Endodermal cell (in vitro differentiated cells): Measurements from ENCODE around the gene MUC3A. TPM values are rescaled to one million over a fixed set of nuclear protein-coding genes. Genes with fewer than 3 reads are reported as not detected.

Source experiments
- DNase-seq: peaks from one replicate; pipeline ENCODE4 v3.0.0-alpha.2; 2017
- H3K27ac ChIP-seq: 2 replicates; pipeline ENCODE4 v1.5.1; 2013; ENCODE audit warnings: mild to moderate bottlenecking, low read depth, low read length, moderate library complexity
- H3K27me3 ChIP-seq: 2 replicates; pipeline ENCODE4 v1.6.1; 2013; ENCODE audit warnings: mild to moderate bottlenecking, low read length, moderate library complexity; ENCODE audit not compliant: insufficient read depth, control insufficient read depth, poor library complexity, severe bottlenecking
- H3K36me3 ChIP-seq: 2 replicates; pipeline ENCODE4 v1.7.0; 2013; ENCODE audit warnings: mild to moderate bottlenecking, low read length, moderate library complexity; ENCODE audit not compliant: control insufficient read depth, insufficient read depth
- H3K4me1 ChIP-seq: one replicate; pipeline ENCODE4 v1.7.0; 2013; ENCODE audit warnings: low read length; ENCODE audit not compliant: control insufficient read depth, insufficient read depth
- H3K4me3 ChIP-seq: 2 replicates; pipeline ENCODE4 v1.5.1; 2013; ENCODE audit warnings: mild to moderate bottlenecking, low read length, moderate library complexity
- H3K9ac ChIP-seq: 2 replicates; pipeline ENCODE4 v1.6.1; 2013; ENCODE audit warnings: mild to moderate bottlenecking, low read length, moderate library complexity; ENCODE audit not compliant: poor library complexity, severe bottlenecking; ENCODE audit errors: extremely low read depth
- H3K9me3 ChIP-seq: 2 replicates; pipeline ENCODE4 v1.6.1; 2013; ENCODE audit warnings: mild to moderate bottlenecking, low read length, moderate library complexity; ENCODE audit not compliant: control insufficient read depth
- H3K27ac Mint-ChIP-seq: 2 replicates; pipeline ENCODE4 v1.8.0; 2020; ENCODE audit warnings: mixed read lengths
- H3K27me3 Mint-ChIP-seq: 2 replicates; pipeline ENCODE4 v1.8.0; 2021; ENCODE audit warnings: mild to moderate bottlenecking, mixed read lengths; ENCODE audit not compliant: insufficient read depth
- H3K36me3 Mint-ChIP-seq: 2 replicates; pipeline ENCODE4 v1.8.0; 2020; ENCODE audit warnings: low read depth, mixed read lengths
- H3K4me1 Mint-ChIP-seq: 2 replicates; pipeline ENCODE4 v1.8.0; 2020; ENCODE audit warnings: mixed read lengths
- H3K4me3 Mint-ChIP-seq: 2 replicates; pipeline ENCODE4 v1.8.0; 2020; ENCODE audit warnings: mild to moderate bottlenecking, moderate library complexity, mixed read lengths
- H3K9me3 Mint-ChIP-seq: 2 replicates; pipeline ENCODE4 v1.8.0; 2020; ENCODE audit warnings: mild to moderate bottlenecking, mixed read lengths
- WGBS, 2 experiments: methylation state at CpG; one replicate each; pipeline versions ENCODE4 v1.1.5 to v1.1.7; 2013; ENCODE audit warnings: missing lambda C conversion rate in 2 of 2, mixed read lengths in 1 of 2; ENCODE audit not compliant: insufficient coverage in 1 of 2, insufficient read length in 1 of 2; 5-methylcytosine and 5-hydroxymethylcytosine counted together
- total RNA-seq, 2 donors: library from RNA; stranded (reverse); fragmentation: NEBNext Ultra II Directional in 1 of 2; extraction: Animal tissue kit (Norgen Biotek cat#: 25700) in 1 of 2; gene quantifications; 2 replicates in 1 of 2; 3 replicates in 1 of 2; pipeline ENCODE4 v1.2.1, GENCODE V29; 2021
- TF ChIP-seq, protein P1 (sequence below): fragments of 200-600 bp; sonication (generic); conservative IDR thresholded peaks from 2 replicates; pipeline ENCODE4 v1.5.0; 2021; ENCODE audit warnings: antibody characterized with exemption, mild to moderate bottlenecking

The MUC3A gene
- total RNA-seq, 2 donors from 2014 or later, result 7.7 to 24.1 TPM

DNA sequence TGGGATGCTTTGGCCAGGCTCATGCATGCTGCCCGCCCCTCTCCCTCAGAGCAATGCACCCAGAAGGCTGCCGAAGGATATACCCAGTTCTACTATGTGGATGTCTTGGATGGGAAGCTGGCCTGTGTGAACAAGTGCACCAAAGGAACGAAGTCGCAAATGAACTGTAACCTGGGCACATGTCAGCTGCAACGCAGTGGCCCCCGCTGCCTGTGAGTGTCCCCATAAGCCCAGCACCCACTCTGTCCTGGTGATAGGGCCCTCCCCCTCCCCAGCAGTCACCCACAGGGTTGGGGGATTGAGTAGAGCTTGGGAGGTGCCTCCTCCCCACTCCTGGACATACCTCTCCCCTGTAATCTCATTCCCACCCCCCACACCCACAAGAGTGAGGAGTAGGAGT, 63.6 kb downstream of the MUC3A start:
- H3K4me3 Mint-ChIP-seq, result no peak overlapping the region
- no peaks in the 10 kb centered on the region for H3K9me3 Mint-ChIP-seq
- no peaks in the 10 kb centered on the region for H3K9me3 ChIP-seq
- H3K4me1 Mint-ChIP-seq, result peaks cover 7% of the 10 kb centered on the region
- H3K36me3 Mint-ChIP-seq, result peaks cover 13% of the 10 kb centered on the region
- DNase-seq, result no peak
- no peak overlapping the region for H3K27ac ChIP-seq
- no peaks in the 10 kb centered on the region for H3K36me3 ChIP-seq
- H3K4me1 ChIP-seq, result no peaks in the 10 kb centered on the region
- no peak overlapping the region for H3K9ac ChIP-seq
- TF ChIP-seq, protein P1, sequence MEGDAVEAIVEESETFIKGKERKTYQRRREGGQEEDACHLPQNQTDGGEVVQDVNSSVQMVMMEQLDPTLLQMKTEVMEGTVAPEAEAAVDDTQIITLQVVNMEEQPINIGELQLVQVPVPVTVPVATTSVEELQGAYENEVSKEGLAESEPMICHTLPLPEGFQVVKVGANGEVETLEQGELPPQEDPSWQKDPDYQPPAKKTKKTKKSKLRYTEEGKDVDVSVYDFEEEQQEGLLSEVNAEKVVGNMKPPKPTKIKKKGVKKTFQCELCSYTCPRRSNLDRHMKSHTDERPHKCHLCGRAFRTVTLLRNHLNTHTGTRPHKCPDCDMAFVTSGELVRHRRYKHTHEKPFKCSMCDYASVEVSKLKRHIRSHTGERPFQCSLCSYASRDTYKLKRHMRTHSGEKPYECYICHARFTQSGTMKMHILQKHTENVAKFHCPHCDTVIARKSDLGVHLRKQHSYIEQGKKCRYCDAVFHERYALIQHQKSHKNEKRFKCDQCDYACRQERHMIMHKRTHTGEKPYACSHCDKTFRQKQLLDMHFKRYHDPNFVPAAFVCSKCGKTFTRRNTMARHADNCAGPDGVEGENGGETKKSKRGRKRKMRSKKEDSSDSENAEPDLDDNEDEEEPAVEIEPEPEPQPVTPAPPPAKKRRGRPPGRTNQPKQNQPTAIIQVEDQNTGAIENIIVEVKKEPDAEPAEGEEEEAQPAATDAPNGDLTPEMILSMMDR, result no peak
- H3K27me3 Mint-ChIP-seq, result peaks cover 9% of the 10 kb centered on the region
- H3K27ac Mint-ChIP-seq, result no peak overlapping the region
- H3K27me3 ChIP-seq, result peaks cover 5% of the 10 kb centered on the region
- WGBS, 2 experiments, result 92 to 100% methylated on average over 2 to 6 of the region's 6 CpGs
- H3K4me3 ChIP-seq, result no peak overlapping the region

GRCh38 chr7:101015626-101016025, 66.3 kb downstream of the MUC3A start:
- TF ChIP-seq, protein P1, result no peak
- H3K36me3 ChIP-seq, result no peaks in the 10 kb centered on the region
- peak overlapping the region; percentile 64 for H3K4me3 Mint-ChIP-seq
- peaks cover 3% of the 10 kb centered on the region for H3K4me1 Mint-ChIP-seq
- H3K27me3 Mint-ChIP-seq, result peaks cover 10% of the 10 kb centered on the region
- WGBS, 2 experiments, result 84 to 86% methylated on average over 7 to 8 of the region's 8 CpGs
- H3K36me3 Mint-ChIP-seq, result peaks cover 11% of the 10 kb centered on the region
- H3K9me3 Mint-ChIP-seq, result no peaks in the 10 kb centered on the region
- H3K9me3 ChIP-seq, result no peaks in the 10 kb centered on the region
- no peak overlapping the region for H3K4me3 ChIP-seq
- no peaks in the 10 kb centered on the region for H3K4me1 ChIP-seq
- H3K27ac Mint-ChIP-seq, result no peak overlapping the region
- peaks cover 5% of the 10 kb centered on the region for H3K27me3 ChIP-seq
- no peak overlapping the region for H3K9ac ChIP-seq
- no peak for DNase-seq
- no peak overlapping the region for H3K27ac ChIP-seq

DNA sequence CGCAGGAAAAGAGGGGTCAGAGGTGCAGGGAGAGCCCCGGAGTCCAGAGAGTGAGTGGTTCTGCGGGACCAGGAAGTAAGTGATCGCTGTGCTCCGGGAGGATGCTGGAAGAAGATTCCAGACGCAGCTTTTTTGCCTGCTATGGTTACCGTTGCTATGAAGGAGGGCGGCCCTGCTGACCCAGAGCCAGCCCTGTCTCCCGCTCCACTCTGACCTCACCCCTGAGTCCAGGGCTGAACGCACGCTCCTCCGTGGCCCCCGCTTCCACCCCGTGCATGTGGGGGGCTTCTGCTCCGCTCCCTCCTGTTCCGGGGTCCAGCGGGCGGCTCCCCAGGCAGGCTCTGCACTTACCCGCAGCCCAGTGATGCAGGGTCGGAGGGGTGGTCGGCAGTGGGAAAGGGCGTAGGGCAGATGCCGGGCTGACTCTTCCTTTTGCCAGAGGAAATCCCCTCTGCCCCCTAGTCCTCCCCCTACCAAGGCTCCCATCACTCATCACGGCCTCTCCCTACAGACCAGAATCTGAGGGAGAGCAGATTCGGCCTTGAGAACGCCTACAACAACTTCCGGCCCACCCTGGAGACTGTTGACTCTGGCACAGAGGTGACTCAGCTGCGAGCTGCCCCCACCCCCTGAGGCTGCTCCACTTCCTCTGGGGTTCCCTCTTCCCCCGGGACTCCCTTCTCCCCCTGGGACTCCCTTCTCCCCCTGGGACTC, 67.9 kb downstream of the MUC3A start:
- H3K27me3 ChIP-seq, result peaks cover 5% of the 10 kb centered on the region
- H3K4me3 Mint-ChIP-seq, result peak overlapping the region; percentile 64
- H3K9ac ChIP-seq, result peak overlapping the region; percentile 47
- WGBS, 2 experiments, result 17 to 20% methylated on average over 8 to 29 of the region's 29 CpGs
- peak overlapping the region; percentile 88 for H3K27ac Mint-ChIP-seq
- peak overlapping the region; percentile 95 for H3K27ac ChIP-seq
- no peaks in the 10 kb centered on the region for H3K9me3 Mint-ChIP-seq
- peaks cover 3% of the 10 kb centered on the region for H3K36me3 Mint-ChIP-seq
- peaks cover 13% of the 10 kb centered on the region for H3K27me3 Mint-ChIP-seq
- no peaks in the 10 kb centered on the region for H3K9me3 ChIP-seq
- peaks cover 3% of the 10 kb centered on the region for H3K4me1 Mint-ChIP-seq
- TF ChIP-seq, protein P1, result no peak
- H3K4me3 ChIP-seq, result peak overlapping the region; percentile 64
- H3K4me1 ChIP-seq, result no peaks in the 10 kb centered on the region
- H3K36me3 ChIP-seq, result no peaks in the 10 kb centered on the region
- DNase-seq, result peak; percentile 87

Other genes with a start within 250 kb of the MUC3A start
- gene POP7, start 243.4 kb upstream of the MUC3A start, total RNA-seq, result 10 to 100 TPM; 51.7 to 59.2 TPM
- under 1 TPM in 1 of 2 donors, not detected in 1; 0.33 TPM for gene EPO, start 229.1 kb upstream of the MUC3A start, total RNA-seq
- gene ZAN, start 215.9 kb upstream of the MUC3A start, total RNA-seq, result not detected
- 100 to 1,000 TPM; 106 to 117 TPM for gene EPHB4, start 122.0 kb upstream of the MUC3A start, total RNA-seq
- 10 to 100 TPM; 22.5 to 35.1 TPM for gene SLC12A9, start 96.8 kb upstream of the MUC3A start, total RNA-seq
- 100 to 1,000 TPM; 107 to 114 TPM for gene TRIP6, start 82.1 kb upstream of the MUC3A start, total RNA-seq
- 100 to 1,000 TPM; 186 to 236 TPM for gene SRRT, start 74.4 kb upstream of the MUC3A start, total RNA-seq
- gene UFSP1, start 59.8 kb upstream of the MUC3A start, total RNA-seq, result 1 to 10 TPM; 3.7 to 4.0 TPM
- 10 to 100 TPM in 1 of 2 donors, 1 to 10 TPM in 1; 2.6 to 13.7 TPM for gene ACHE, start 53.6 kb upstream of the MUC3A start, total RNA-seq
- 1 to 10 TPM; 2.9 to 3.3 TPM for gene MUC12, start 20.0 kb downstream of the MUC3A start, total RNA-seq
- not detected for gene MUC17, start 70.5 kb downstream of the MUC3A start, total RNA-seq
- 10 to 100 TPM; 16.5 to 23.0 TPM for gene TRIM56, start 135.9 kb downstream of the MUC3A start, total RNA-seq
- 1 to 10 TPM in 1 of 2 donors, under 1 TPM in 1; 0.89 to 4.9 TPM for gene SERPINE1, start 177.6 kb downstream of the MUC3A start, total RNA-seq
- 10 to 100 TPM; 43.8 to 50.2 TPM for gene AP1S1, start 204.9 kb downstream of the MUC3A start, total RNA-seq
- 1 to 10 TPM in 1 of 2 donors, not detected in 1; 2.8 TPM for gene VGF, start 216.0 kb downstream of the MUC3A start, total RNA-seq
- gene NAT16, start 230.8 kb downstream of the MUC3A start, total RNA-seq, result under 1 TPM; 0.15 to 0.20 TPM